Lung (tissue), 12 donors: ENCODE measurements around the gene ACO2. TPM values are rescaled to one million over a fixed set of nuclear protein-coding genes. Genes with fewer than 3 reads are reported as not detected.
A peak's percentile ranks its signal among the peaks of the same experiment; 100 is the strongest.

ENCODE experiments used
- ATAC-seq: fragments of 200-7000 bp; cut with Tn5 transposase; one replicate; pipeline ENCODE4 v1.9.1; 2020; ENCODE audit warnings: moderate number of reproducible peaks; ENCODE audit not compliant: insufficient read depth, low FRiP score
- DNase-seq, 3 donors: peaks; one replicate each; pipeline ENCODE4 v3.0.0-alpha.2; 2013 to 2017
- H3K27ac ChIP-seq, 2 donors: one replicate each; pipeline ENCODE4 v1.5.1; 2013; ENCODE audit warnings: mild to moderate bottlenecking in 2 of 2, moderate library complexity in 2 of 2, control low read depth in 1 of 2, inconsistent platforms in 1 of 2, low read depth in 1 of 2, low read length in 1 of 2
- H3K27me3 ChIP-seq, 3 donors: one replicate each; pipeline ENCODE4 v1.5.1; 2013; ENCODE audit warnings: low read length in 2 of 3; ENCODE audit not compliant: control insufficient read depth in 3 of 3, insufficient read depth in 3 of 3
- H3K36me3 ChIP-seq, 4 donors: one replicate each; pipeline ENCODE4 v1.5.1; 2013; ENCODE audit warnings: low read length in 4 of 4, mild to moderate bottlenecking in 1 of 4, moderate library complexity in 1 of 4; ENCODE audit not compliant: control insufficient read depth in 4 of 4, insufficient read depth in 4 of 4
- H3K4me1 ChIP-seq, 5 donors: one replicate each; pipeline ENCODE4 v1.5.1; 2013; ENCODE audit warnings: low read length in 5 of 5, mild to moderate bottlenecking in 2 of 5, moderate library complexity in 1 of 5; ENCODE audit not compliant: control insufficient read depth in 5 of 5, insufficient read depth in 5 of 5
- H3K4me3 ChIP-seq: one replicate; pipeline ENCODE4 v1.5.1; 2013; ENCODE audit warnings: mild to moderate bottlenecking, control low read depth, moderate library complexity
- H3K9ac ChIP-seq, 2 donors: one replicate each; pipeline ENCODE4 v1.5.1; 2013; ENCODE audit warnings: low read length in 2 of 2, control low read depth in 1 of 2; ENCODE audit not compliant: insufficient read depth in 1 of 2
- H3K9me3 ChIP-seq, 4 donors: one replicate each; pipeline ENCODE4 v1.5.1; 2013; ENCODE audit warnings: low read length in 3 of 4, mild to moderate bottlenecking in 1 of 4, moderate library complexity in 1 of 4; ENCODE audit not compliant: control insufficient read depth in 4 of 4, insufficient read depth in 3 of 4
- WGBS, 2 donors: extraction: QIAGEN DNeasy Blood & Tissue Kit; methylation state at CpG; one replicate each; pipeline ENCODE4 v1.1.7; 2013; 5-methylcytosine and 5-hydroxymethylcytosine counted together
- polyA plus RNA-seq, 2 donors: library from polyadenylated mRNA; stranded (reverse); fragments of 200-250 nt; gene quantifications; one replicate each; pipeline ENCODE4 v1.2.1, GENCODE V29; 2013
- total RNA-seq, 2 donors: library from RNA; depleted of rRNA in 1 of 2; stranded (reverse); fragments of >200 nt in 1 of 2; gene quantifications; one replicate each; pipeline ENCODE4 v1.2.1, GENCODE V29; 2014 to 2021
- TF ChIP-seq, protein P1 (sequence below): IDR thresholded peaks from 2 replicates; pipeline ENCODE4 v1.5.1; 2012; ENCODE audit warnings: mild to moderate bottlenecking; ENCODE audit errors: control extremely low read depth, extremely low read depth
- donor health status: control.
- donor health status: control.
- donor health status: Bipolar disorder and iron deficiency.
- donor health status: healthy.
- donor health status: DM: yes; HTN: yes; CAD: no.

ACO2 gene
- total and polyA plus RNA-seq, 4 donors, result 34.1 to 101 (median 62.5) TPM

DNA sequence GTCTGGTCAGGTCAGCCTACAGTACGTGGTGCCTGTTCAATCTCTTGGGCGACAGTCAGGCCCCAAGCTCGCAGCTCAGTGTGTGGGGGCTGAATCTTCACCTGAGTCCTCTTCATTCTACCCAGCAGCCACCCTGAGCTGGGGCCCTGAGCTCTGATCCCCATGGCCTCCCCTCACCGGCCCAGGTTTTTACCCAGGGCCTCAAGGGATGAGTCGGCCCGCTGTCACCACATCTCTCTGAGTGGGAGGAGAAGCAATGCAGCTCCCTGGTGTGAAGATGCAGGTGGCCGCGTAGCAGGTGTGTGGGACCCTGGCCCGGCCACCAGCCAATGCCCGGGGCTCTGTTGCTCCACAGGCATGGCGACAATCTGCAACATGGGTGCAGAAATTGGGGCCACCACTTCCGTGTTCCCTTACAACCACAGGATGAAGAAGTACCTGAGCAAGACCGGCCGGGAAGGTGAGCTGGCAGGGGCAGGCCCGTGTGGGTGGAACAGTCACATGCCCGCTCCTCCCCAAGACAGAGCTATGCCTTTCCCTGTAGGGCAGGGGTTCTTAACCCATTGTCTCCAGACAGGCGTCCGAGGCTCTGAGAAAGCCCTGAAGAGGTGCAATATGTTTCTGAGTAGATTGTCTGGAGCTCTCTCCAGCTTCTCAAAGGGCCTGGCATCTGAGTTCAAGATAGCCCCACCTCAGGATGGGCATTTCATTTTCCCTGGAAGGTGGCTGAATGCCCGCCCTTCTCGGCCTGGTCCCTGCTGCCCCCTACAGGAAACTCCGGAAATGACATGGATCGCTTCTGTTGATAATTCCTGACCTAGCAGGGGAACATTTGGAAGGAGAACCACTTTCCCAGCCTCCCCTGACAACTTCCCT lies 48.5 kb downstream of the ACO2 start:
- Histone ChIP-seq H3K36me3 (peaks cover 0 to 55% (median 14%) of the 10 kb centered on the region in 4 donors), H3K4me3 (no peak overlapping the region), H3K9ac (no peak overlapping the region), H3K27me3 (no peaks in the 10 kb centered on the region), H3K9me3 (no peaks in the 10 kb centered on the region), H3K27ac (peak overlapping the region in 1 of 2 donors; percentile 2), H3K4me1 (no peaks in the 10 kb centered on the region)
- DNase-seq (peak; percentile 66 to 72 (median 71)), ATAC-seq (peak; percentile 48)
- TF ChIP-seq, protein P1, sequence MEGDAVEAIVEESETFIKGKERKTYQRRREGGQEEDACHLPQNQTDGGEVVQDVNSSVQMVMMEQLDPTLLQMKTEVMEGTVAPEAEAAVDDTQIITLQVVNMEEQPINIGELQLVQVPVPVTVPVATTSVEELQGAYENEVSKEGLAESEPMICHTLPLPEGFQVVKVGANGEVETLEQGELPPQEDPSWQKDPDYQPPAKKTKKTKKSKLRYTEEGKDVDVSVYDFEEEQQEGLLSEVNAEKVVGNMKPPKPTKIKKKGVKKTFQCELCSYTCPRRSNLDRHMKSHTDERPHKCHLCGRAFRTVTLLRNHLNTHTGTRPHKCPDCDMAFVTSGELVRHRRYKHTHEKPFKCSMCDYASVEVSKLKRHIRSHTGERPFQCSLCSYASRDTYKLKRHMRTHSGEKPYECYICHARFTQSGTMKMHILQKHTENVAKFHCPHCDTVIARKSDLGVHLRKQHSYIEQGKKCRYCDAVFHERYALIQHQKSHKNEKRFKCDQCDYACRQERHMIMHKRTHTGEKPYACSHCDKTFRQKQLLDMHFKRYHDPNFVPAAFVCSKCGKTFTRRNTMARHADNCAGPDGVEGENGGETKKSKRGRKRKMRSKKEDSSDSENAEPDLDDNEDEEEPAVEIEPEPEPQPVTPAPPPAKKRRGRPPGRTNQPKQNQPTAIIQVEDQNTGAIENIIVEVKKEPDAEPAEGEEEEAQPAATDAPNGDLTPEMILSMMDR, result peak; percentile 63
- WGBS, 2 donors, result 68 to 69% methylated on average over 22 of the region's 22 CpGs

DNA sequence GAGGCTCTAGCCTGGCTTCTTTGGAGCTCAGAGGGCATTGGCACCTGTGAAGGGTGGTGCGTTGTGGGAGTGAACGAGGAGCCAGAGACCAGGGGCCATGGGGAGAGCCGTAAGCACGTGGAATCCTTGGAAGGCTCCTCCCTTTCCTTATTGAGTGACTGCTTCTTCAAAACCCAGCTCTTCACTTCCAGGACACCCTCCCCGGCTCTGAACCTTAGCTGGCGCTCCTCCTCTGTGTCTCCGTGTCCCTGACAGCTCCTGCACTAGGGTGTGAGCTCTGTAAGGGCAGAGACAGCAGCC lies 49.1 kb downstream of the ACO2 start:
- WGBS, 2 donors, result 72 to 87% methylated on average over 7 of the region's 7 CpGs
- TF ChIP-seq, protein P1, result no peak
- Histone ChIP-seq H3K9ac (no peak overlapping the region), H3K9me3 (no peaks in the 10 kb centered on the region), H3K4me1 (no peaks in the 10 kb centered on the region), H3K36me3 (peaks cover 0 to 52% (median 13%) of the 10 kb centered on the region in 4 donors), H3K27ac (no peak overlapping the region), H3K4me3 (no peak overlapping the region), H3K27me3 (no peaks in the 10 kb centered on the region)
- no peak for ATAC-seq
- no peak for DNase-seq

DNA sequence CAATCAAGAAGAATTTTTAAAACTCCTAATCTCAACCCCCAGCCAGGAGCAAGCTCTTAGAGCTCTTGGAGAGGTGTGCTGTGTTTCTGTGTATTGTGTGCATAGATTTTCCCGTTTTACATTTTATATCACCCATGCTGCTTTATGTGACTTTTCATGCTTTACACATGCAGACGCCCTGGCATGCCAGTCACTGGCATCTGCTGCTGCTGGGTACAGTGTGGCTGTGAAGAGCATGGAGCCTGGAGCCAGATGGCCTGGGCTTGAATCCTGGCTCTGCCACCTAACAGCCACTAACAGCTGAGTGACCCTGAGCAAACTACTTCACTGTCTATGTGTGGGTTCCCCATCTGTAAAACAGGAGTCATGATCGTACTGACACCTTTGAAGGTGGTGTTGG lies 52.2 kb downstream of the ACO2 start:
- no peak for ATAC-seq
- peaks cover 0 to 45% (median 14%) of the 10 kb centered on the region in 4 donors for H3K36me3 ChIP-seq

More for the DNA sequence above, 52.2 kb downstream of the ACO2 start:
- WGBS, 2 donors, result 92 to 95% methylated on average over 3 of the region's 3 CpGs
- Histone ChIP-seq H3K27ac (no peak overlapping the region), H3K27me3 (no peaks in the 10 kb centered on the region), H3K9me3 (no peaks in the 10 kb centered on the region), H3K9ac (no peak overlapping the region), H3K4me3 (no peak overlapping the region), H3K4me1 (peaks cover 0 to 17% (median 6%) of the 10 kb centered on the region in 5 donors)
- TF ChIP-seq, protein P1, result no peak
- DNase-seq, result no peak
